Activated CD8-positive, alpha-beta T cell treated with anti-CD3 and anti-CD28 coated beads for 36 hours (primary cell): Measurements from ENCODE around the gene GATA2. TPM values are rescaled to one million over a fixed set of nuclear protein-coding genes. Genes with fewer than 3 reads are reported as not detected.

ENCODE experiments used
- ATAC-seq: fragments of 200-7000 bp; cut with Tn5 transposase; one replicate; pipeline ENCODE4 v1.10.0; 2021; ENCODE audit warnings: mild to moderate bottlenecking, moderate library complexity
- CTCF ChIA-PET: fragments of 350-600 bp; sonication (Branson Sonifier 250); formaldehyde crosslinking; loops from one replicate; lab custom pipeline; 2021; ENCODE audit warnings: antibody characterized with exemption; lab: Charles Lee
- POLR2A ChIA-PET: fragments of 350-600 bp; sonication (Branson Sonifier 250); formaldehyde crosslinking; loops from one replicate; lab custom pipeline; 2021; ENCODE audit warnings: antibody characterized with exemption; lab: Charles Lee
- DNase-seq: peaks from one replicate; pipeline ENCODE4 v3.0.0-alpha.2; 2020
- H3K27ac Mint-ChIP-seq: one replicate; pipeline ENCODE4 v1.8.0; 2021; ENCODE audit warnings: mild to moderate bottlenecking, mixed read lengths
- H3K27me3 Mint-ChIP-seq: one replicate; pipeline ENCODE4 v1.8.0; 2021; ENCODE audit warnings: mixed read lengths
- H3K36me3 Mint-ChIP-seq: one replicate; pipeline ENCODE4 v1.8.0; 2021; ENCODE audit warnings: low read depth, mixed read lengths
- H3K4me1 Mint-ChIP-seq: one replicate; pipeline ENCODE4 v1.8.0; 2021; ENCODE audit warnings: low read depth, mixed read lengths
- H3K4me3 Mint-ChIP-seq: one replicate; pipeline ENCODE4 v1.8.0; 2021; ENCODE audit warnings: mild to moderate bottlenecking, moderate library complexity, mixed read lengths
- H3K9me3 Mint-ChIP-seq: one replicate; pipeline ENCODE4 v1.8.0; 2021; ENCODE audit warnings: mixed read lengths
- intact Hi-C: fragments of 100-400 bp; cut with micrococcal nuclease; formaldehyde crosslinking; loops from one replicate; pipeline ENCODE4 v1.10.0; 2022
- total RNA-seq, 2 experiments: library from RNA; stranded (reverse); gene quantifications; one replicate each; pipeline ENCODE4 v1.2.3, GENCODE V29; 2021
- TF ChIP-seq, protein P1 (sequence below): fragments of 200-600 bp; IDR thresholded peaks from one replicate; pipeline ENCODE4 v1.8.0; 2022; ENCODE audit warnings: antibody characterized with exemption, mild to moderate bottlenecking

GATA2 gene
- total RNA-seq, 2 experiments from 2014 or later: not detected

DNA sequence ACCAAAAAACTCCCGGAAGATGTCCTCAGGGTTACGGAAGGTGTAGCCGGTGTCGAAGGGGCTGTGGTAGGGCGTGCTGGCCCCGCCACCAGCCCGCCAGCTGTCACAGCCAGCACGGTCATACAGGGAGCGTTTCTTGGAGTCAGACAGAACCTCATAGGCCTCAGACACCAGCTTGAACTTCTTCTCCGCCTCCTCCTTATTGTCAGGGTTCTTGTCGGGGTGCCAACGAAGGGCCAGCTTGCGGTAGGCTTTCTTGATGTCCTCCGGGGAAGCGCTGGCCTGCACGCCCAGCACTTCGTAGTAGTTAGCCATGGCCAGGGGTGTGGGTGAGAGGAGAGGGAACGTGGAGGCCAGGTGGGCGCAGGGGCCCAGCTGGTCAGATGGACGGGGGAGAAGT lies 30.1 kb downstream of the GATA2 start:
- H3K4me3 Mint-ChIP-seq: no peak overlapping the region
- no peak overlapping the region for H3K27ac Mint-ChIP-seq
- ChIA-PET POLR2A (no interaction called here), CTCF (interaction anchor here (1.5 kb wide), 1 partner anchor 38 kb away, joined by 3 read pairs; no protein-coding TSS in a partner anchor)
- H3K27me3 Mint-ChIP-seq: peaks cover 10% of the 10 kb centered on the region
- ATAC-seq (no peak), DNase-seq (no peak)
- intact Hi-C loops: no loop called here
- no peaks in the 10 kb centered on the region for H3K36me3 Mint-ChIP-seq
- H3K4me1 Mint-ChIP-seq: peaks cover 7% of the 10 kb centered on the region
- no peaks in the 10 kb centered on the region for H3K9me3 Mint-ChIP-seq
- TF ChIP-seq, protein P1, sequence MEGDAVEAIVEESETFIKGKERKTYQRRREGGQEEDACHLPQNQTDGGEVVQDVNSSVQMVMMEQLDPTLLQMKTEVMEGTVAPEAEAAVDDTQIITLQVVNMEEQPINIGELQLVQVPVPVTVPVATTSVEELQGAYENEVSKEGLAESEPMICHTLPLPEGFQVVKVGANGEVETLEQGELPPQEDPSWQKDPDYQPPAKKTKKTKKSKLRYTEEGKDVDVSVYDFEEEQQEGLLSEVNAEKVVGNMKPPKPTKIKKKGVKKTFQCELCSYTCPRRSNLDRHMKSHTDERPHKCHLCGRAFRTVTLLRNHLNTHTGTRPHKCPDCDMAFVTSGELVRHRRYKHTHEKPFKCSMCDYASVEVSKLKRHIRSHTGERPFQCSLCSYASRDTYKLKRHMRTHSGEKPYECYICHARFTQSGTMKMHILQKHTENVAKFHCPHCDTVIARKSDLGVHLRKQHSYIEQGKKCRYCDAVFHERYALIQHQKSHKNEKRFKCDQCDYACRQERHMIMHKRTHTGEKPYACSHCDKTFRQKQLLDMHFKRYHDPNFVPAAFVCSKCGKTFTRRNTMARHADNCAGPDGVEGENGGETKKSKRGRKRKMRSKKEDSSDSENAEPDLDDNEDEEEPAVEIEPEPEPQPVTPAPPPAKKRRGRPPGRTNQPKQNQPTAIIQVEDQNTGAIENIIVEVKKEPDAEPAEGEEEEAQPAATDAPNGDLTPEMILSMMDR: no peak

DNA sequence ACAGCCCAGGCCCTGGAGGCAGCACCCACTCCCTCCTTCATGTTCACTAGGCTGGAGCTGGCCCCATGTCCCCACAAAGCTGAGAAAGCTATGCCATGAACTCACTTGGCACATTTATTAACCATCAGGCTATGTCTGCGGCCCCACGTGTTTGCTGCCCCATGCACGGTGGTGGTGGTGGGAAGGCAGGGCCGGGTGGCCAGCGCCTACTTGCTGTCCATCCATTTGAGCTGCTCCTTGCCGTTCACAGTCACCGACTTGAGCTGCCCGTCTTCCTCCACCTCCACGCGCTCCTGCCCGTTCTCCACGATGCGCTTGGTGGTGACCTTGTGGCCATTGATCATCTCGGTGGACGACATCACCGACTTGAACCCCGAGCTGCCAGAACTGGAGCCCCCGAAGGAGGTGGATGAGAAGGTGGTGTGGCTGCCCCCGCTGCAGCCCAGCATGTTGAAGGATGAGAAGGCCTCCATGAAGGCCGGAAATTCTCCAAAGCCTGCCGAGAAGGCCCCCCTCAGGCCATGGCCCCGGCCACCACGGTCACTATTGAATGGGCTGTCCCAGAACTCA lies 30.6 kb downstream of the GATA2 start:
- H3K27ac Mint-ChIP-seq: no peak overlapping the region
- CTCF ChIA-PET: interaction anchor here (1.0 to 1.5 kb wide), 2 partner anchors 35 to 38 kb away, joined by 3 read pairs; no protein-coding TSS in a partner anchor
- H3K36me3 Mint-ChIP-seq: no peaks in the 10 kb centered on the region
- TF ChIP-seq, protein P1: no peak
- H3K4me1 Mint-ChIP-seq: peaks cover 7% of the 10 kb centered on the region
- intact Hi-C loops: no loop called here
- POLR2A ChIA-PET: no interaction called here
- DNase-seq (no peak), ATAC-seq (no peak)
- H3K9me3 Mint-ChIP-seq: no peaks in the 10 kb centered on the region
- H3K27me3 Mint-ChIP-seq: peaks cover 10% of the 10 kb centered on the region
- no peak overlapping the region for H3K4me3 Mint-ChIP-seq

DNA sequence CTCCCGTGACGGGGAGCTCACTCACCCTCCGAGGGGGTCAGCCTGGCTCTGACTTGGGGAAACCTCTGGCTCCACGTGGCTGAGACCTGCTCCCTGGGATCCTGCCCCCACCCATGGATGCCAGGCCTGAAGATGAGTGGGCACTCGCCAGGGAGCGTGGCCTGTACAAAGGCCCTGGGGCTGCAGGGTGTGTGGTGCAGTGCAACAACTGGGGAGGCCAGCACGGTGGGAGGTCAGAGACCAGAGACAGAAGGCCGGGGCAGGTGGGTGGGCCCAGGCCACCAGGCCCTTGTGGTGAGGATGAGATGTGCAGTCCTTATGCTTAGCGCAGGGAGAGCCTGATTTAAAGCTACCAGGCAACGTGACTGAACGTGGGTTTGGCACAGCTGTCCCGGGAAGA lies 31.3 kb downstream of the GATA2 start:
- ATAC-seq (no peak), DNase-seq (no peak)
- H3K9me3 Mint-ChIP-seq: no peaks in the 10 kb centered on the region
- no peaks in the 10 kb centered on the region for H3K36me3 Mint-ChIP-seq
- no peak overlapping the region for H3K4me3 Mint-ChIP-seq
- peaks cover 10% of the 10 kb centered on the region for H3K27me3 Mint-ChIP-seq
- TF ChIP-seq, protein P1: no peak
- CTCF ChIA-PET: interaction anchor here (1.0 to 1.5 kb wide), 2 partner anchors 36 to 37 kb away, joined by 3 read pairs; no protein-coding TSS in a partner anchor
- intact Hi-C loops: no loop called here
- POLR2A ChIA-PET: no interaction called here
- H3K4me1 Mint-ChIP-seq: peaks cover under 1% of the 10 kb centered on the region
- no peak overlapping the region for H3K27ac Mint-ChIP-seq

- no peak for ATAC-seq
- H3K9me3 Mint-ChIP-seq: no peaks in the 10 kb centered on the region
- H3K4me3 Mint-ChIP-seq: no peak overlapping the region
- POLR2A ChIA-PET: no interaction called here
- no peaks in the 10 kb centered on the region for H3K36me3 Mint-ChIP-seq
- CTCF ChIA-PET: interaction anchor here (0.8 kb wide), 1 partner anchor 315 kb away, joined by 3 read pairs; no protein-coding TSS in a partner anchor
- peaks cover 8% of the 10 kb centered on the region for H3K27me3 Mint-ChIP-seq
- TF ChIP-seq, protein P1: no peak
- intact Hi-C loops: no loop called here
- H3K4me1 Mint-ChIP-seq: no peaks in the 10 kb centered on the region
- no peak for DNase-seq
- H3K27ac Mint-ChIP-seq: no peak overlapping the region
Observed at GRCh38 chr3:128459461-128459820, 33.6 kb downstream of the GATA2 start.

DNA sequence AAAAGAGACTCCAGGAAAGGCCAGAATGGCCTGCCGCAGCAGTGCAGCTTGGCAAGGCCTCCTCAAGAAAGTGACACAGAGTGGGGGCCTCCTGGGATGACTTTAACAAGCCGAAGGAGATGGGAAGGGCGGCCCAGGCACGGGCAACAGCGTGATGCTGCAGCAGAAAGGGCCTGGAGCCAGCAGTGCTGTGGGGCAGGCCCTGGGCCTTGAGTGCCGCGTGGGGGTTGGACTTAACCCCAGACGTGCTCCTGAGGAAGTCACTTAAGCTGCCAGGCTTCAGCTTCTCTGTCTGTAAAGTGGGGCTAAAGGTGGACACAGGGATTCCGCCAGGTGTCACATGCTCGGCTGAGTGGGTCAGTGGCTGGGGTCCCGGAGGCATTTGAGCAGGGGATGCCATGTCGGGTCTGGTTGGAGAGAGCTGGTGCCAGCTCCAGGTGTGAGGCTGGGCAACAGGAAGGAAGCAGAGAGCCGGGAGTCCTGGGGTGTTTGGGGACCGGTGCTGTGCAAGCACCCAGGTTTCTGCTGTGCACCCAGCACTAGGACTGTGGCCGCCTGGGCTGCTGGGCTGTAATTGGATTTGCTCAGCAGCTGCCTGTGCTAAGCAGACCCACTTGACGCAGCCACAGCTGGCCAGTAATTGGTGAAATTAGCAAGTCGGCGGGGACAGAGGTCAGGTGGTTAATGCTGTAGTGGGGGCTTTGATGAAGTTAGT lies 34.1 kb downstream of the GATA2 start:
- Mint-ChIP-seq H3K4me1 (no peaks in the 10 kb centered on the region), H3K36me3 (no peaks in the 10 kb centered on the region), H3K27me3 (peaks cover 11% of the 10 kb centered on the region), H3K27ac (no peak overlapping the region), H3K4me3 (no peak overlapping the region), H3K9me3 (no peaks in the 10 kb centered on the region)
- ChIA-PET CTCF (interaction anchor here (0.8 kb wide), 1 partner anchor 315 kb away, joined by 3 read pairs; no protein-coding TSS in a partner anchor), POLR2A (no interaction called here)
- no peak for ATAC-seq
- DNase-seq: no peak
- TF ChIP-seq, protein P1: no peak
- intact Hi-C loops: no loop called here
